IMR-90 (cell line): ENCODE data around the gene STAC. TPM values are rescaled to one million over a fixed set of nuclear protein-coding genes. Genes with fewer than 3 reads are reported as not detected.

Experiments
- ATAC-seq: fragments of 200-7000 bp; cut with Tn5 transposase; 2 replicates; pipeline ENCODE4 v1.9.1; 2020; ENCODE audit warnings: low read depth, mild to moderate bottlenecking, moderate library complexity
- BruUV-seq: library from RNA; stranded (reverse); fragments of 400-500 nt; replicated peaks from 2 replicates; lab custom pipeline; 2021; lab: Mats Ljungman, UMichigan
- CTCF ChIA-PET: fragments of 300-600 bp; formaldehyde crosslinking; extraction: SDS; loops from one replicate; lab custom pipeline; 2021; ENCODE audit warnings: antibody characterized with exemption; lab: Yijun Ruan, JAX
- POLR2A ChIA-PET: fragments of 300-600 bp; sonication (Branson Sonifier 250); formaldehyde crosslinking; loops from one replicate; lab custom pipeline; 2022; ENCODE audit warnings: antibody characterized with exemption; ENCODE audit not compliant: unreplicated experiment; lab: Charles Lee
- DNase-seq: peaks from one replicate; pipeline ENCODE4 v3.0.0; 2013
- H2AFZ ChIP-seq: replicated peaks from 2 replicates; pipeline ENCODE3; 2013; ENCODE audit warnings: low read length, mild to moderate bottlenecking; ENCODE audit not compliant: poor library complexity
- H2AK5ac ChIP-seq: 2 replicates; pipeline ENCODE4 v1.6.1; 2013; ENCODE audit warnings: low read depth, low read length, inconsistent platforms
- H2AK9ac ChIP-seq: replicated peaks from 2 replicates; pipeline ENCODE3; 2013; ENCODE audit warnings: mild to moderate bottlenecking, low read depth, low read length, moderate library complexity; ENCODE audit not compliant: poor library complexity
- H2BK120ac ChIP-seq: 2 replicates; pipeline ENCODE4 v1.6.1; 2013; ENCODE audit warnings: low read depth, low read length, inconsistent platforms
- H2BK15ac ChIP-seq: 3 replicates; pipeline ENCODE4 v1.6.1; 2013; ENCODE audit warnings: low read depth, low read length, inconsistent platforms
- H2BK20ac ChIP-seq: 2 replicates; pipeline ENCODE4 v1.6.1; 2013; ENCODE audit warnings: low read depth, mild to moderate bottlenecking, inconsistent platforms, low read length, moderate library complexity
- H2BK5ac ChIP-seq: 2 replicates; pipeline ENCODE4 v1.6.1; 2013; ENCODE audit warnings: mild to moderate bottlenecking, low read depth, low read length, inconsistent platforms; ENCODE audit not compliant: poor library complexity, severe bottlenecking
- H3K14ac ChIP-seq: replicated peaks from 2 replicates; pipeline ENCODE4 v1.6.1; 2013; ENCODE audit warnings: low read depth, low read length, inconsistent platforms
- H3K18ac ChIP-seq: 2 replicates; pipeline ENCODE4 v1.6.1; 2013; ENCODE audit warnings: low read depth, low read length, control low read depth
- H3K23ac ChIP-seq: 2 replicates; pipeline ENCODE4 v1.6.1; 2013; ENCODE audit warnings: low read depth, low read length, inconsistent platforms
- H3K27ac ChIP-seq: 2 replicates; pipeline ENCODE4 v1.5.1; 2013; ENCODE audit warnings: mild to moderate bottlenecking, control low read depth, low read length; ENCODE audit not compliant: insufficient read depth
- H3K27me3 ChIP-seq: 2 replicates; pipeline ENCODE4 v1.6.1; 2013; ENCODE audit warnings: low read length; ENCODE audit not compliant: control insufficient read depth, insufficient read depth
- H3K36me3 ChIP-seq: 2 replicates; pipeline ENCODE4 v1.6.1; 2013; ENCODE audit warnings: low read length, mixed read lengths; ENCODE audit not compliant: control insufficient read depth, insufficient read depth
- H3K4ac ChIP-seq: 2 replicates; pipeline ENCODE4 v1.6.1; 2013; ENCODE audit warnings: low read depth, low read length, inconsistent platforms
- H3K4me1 ChIP-seq: 2 replicates; pipeline ENCODE4 v1.6.1; 2013; ENCODE audit warnings: low read length, mixed read lengths; ENCODE audit not compliant: control insufficient read depth, insufficient read depth
- H3K4me2 ChIP-seq: 2 replicates; pipeline ENCODE4 v1.6.1; 2013; ENCODE audit warnings: low read depth, mild to moderate bottlenecking, control low read depth, low read length, moderate library complexity
- H3K4me3 ChIP-seq: 2 replicates; pipeline ENCODE4 v1.5.1; 2013; ENCODE audit warnings: low read depth, mild to moderate bottlenecking, control low read depth, low read length, moderate library complexity; ENCODE audit not compliant: insufficient read depth
- H3K56ac ChIP-seq: 2 replicates; pipeline ENCODE4 v1.6.1; 2013; ENCODE audit warnings: low read length, inconsistent platforms; ENCODE audit not compliant: insufficient read depth; ENCODE audit errors: extremely low read depth
- H3K79me1 ChIP-seq, 2 experiments: 2 replicates each; pipeline ENCODE4 v1.6.1; 2013; ENCODE audit warnings: low read length in 2 of 2, inconsistent platforms in 1 of 2, low read depth in 1 of 2
- H3K9ac ChIP-seq: 2 replicates; pipeline ENCODE4 v1.6.1; 2013; ENCODE audit warnings: low read depth, low read length, control low read depth
- H3K9me1 ChIP-seq: 2 replicates; pipeline ENCODE4 v1.6.1; 2013; ENCODE audit warnings: low read length, inconsistent platforms; ENCODE audit not compliant: insufficient read depth
- H3K9me3 ChIP-seq: 2 replicates; pipeline ENCODE4 v1.6.1; 2013; ENCODE audit warnings: low read length; ENCODE audit not compliant: control insufficient read depth, insufficient read depth
- H4K20me1 ChIP-seq: 2 replicates; pipeline ENCODE4 v1.6.1; 2013; ENCODE audit warnings: low read length, inconsistent platforms; ENCODE audit not compliant: insufficient read depth
- H4K5ac ChIP-seq: 2 replicates; pipeline ENCODE4 v1.6.1; 2013; ENCODE audit warnings: mild to moderate bottlenecking, low read depth, low read length, control low read depth
- H4K8ac ChIP-seq, 2 experiments: 2 replicates each; pipeline ENCODE4 v1.6.1; 2013; ENCODE audit warnings: low read depth in 2 of 2, low read length in 2 of 2, control low read depth in 1 of 2, inconsistent platforms in 1 of 2
- H4K91ac ChIP-seq: 2 replicates; pipeline ENCODE4 v1.6.1; 2013; ENCODE audit warnings: low read depth, low read length, inconsistent platforms; ENCODE audit not compliant: insufficient read depth
- RAD21 ChIP-seq: IDR thresholded peaks from 2 replicates; pipeline ENCODE4 v1.6.1; 2012; ENCODE audit warnings: low read length, improper control_type of control experiment
- dilution Hi-C: fragments of 300-500 bp; cut with HindIII; formaldehyde crosslinking; loops from one replicate; pipeline ENCODE4 v1.14.3; 2018; ENCODE audit warnings: low sequenced_read_pairs; ENCODE audit not compliant: unreplicated experiment
- in situ Hi-C: fragments of 300-500 bp; cut with MboI; formaldehyde crosslinking; loops from 3 replicates; pipeline ENCODE4 v1.14.3; 2019; ENCODE audit warnings: low sequenced_read_pairs, inconsistent platforms, mixed read lengths
- intact Hi-C: fragments of 100-400 bp; cut with micrococcal nuclease; formaldehyde crosslinking; loops from 2 replicates; pipeline ENCODE4 v1.10.0; 2022
- polyA plus RNA-seq, 3 experiments: library from polyadenylated mRNA; depleted of rRNA; stranded (reverse); fragments of >200 nt; gene quantifications; 2 replicates each; pipeline ENCODE4 v1.2.3, GENCODE V29; 2012; ENCODE audit warnings: low replicate concordance in 1 of 3
- total RNA-seq: library from RNA; depleted of rRNA; stranded (reverse); fragments of >200 nt; gene quantifications from 2 replicates; pipeline ENCODE4 v1.2.3, GENCODE V29; 2012

Gene STAC
- total and polyA plus RNA-seq, 2 of the 4 experiments (the other 2 are of a cell fraction): 0.19 to 0.36 TPM

DNA sequence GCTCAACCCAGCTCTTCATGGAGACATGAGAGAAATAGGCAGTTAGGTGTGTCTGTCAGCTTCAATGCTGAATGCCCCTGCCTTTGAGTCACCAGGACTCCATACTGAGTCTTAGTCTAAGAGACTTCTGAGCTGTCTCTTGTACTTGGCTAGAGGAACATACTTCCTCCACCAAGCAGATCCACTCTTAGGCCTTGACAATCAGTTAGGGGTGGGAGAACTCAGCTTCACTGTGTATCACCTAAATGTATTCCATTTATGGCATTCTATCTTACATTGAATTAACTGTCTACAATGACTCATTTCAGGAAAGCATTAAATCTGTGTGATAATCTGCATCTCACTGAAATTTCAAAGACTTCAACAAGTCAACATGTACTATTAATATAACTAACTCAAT lies 66.0 kb downstream of the STAC start:
- H2BK5ac ChIP-seq: no peak overlapping the region
- no peak overlapping the region for H3K56ac ChIP-seq
- ATAC-seq (no peak), DNase-seq (no peak)
- no peak overlapping the region for H4K8ac ChIP-seq
- H3K79me1 ChIP-seq: no peaks in the 10 kb centered on the region
- no peaks in the 10 kb centered on the region for H3K36me3 ChIP-seq
- H2AK5ac ChIP-seq: no peak overlapping the region
- intact Hi-C loops: no loop called here
- H2BK120ac ChIP-seq: no peak overlapping the region
- TF ChIP-seq RAD21: no peak
- H3K4me1 ChIP-seq: no peaks in the 10 kb centered on the region
- H3K4ac ChIP-seq: no peak overlapping the region
- no peak overlapping the region for H2BK20ac ChIP-seq
- H2AK9ac ChIP-seq: no peak overlapping the region
- H2AFZ ChIP-seq: no peak overlapping the region
- CTCF ChIA-PET: no interaction called here
- H3K4me3 ChIP-seq: no peak overlapping the region
- in situ Hi-C loops: no loop called here
- no peak overlapping the region for H4K5ac ChIP-seq
- no peak overlapping the region for H2BK15ac ChIP-seq
- no peak overlapping the region for H3K27ac ChIP-seq
- no peaks in the 10 kb centered on the region; the same call in 1 of the 2 replicates for H3K9me3 ChIP-seq
- no peaks in the 10 kb centered on the region for H3K27me3 ChIP-seq
- no peak overlapping the region for H3K14ac ChIP-seq
- no peak overlapping the region for H3K9ac ChIP-seq
- BruUV-seq: no TSS peak
- H3K23ac ChIP-seq: no peak overlapping the region
- H3K18ac ChIP-seq: no peak overlapping the region
- H4K20me1 ChIP-seq: no peaks in the 10 kb centered on the region
- H4K91ac ChIP-seq: no peak overlapping the region
- no peaks in the 10 kb centered on the region for H3K9me1 ChIP-seq
- H3K4me2 ChIP-seq: no peak overlapping the region
- dilution Hi-C loops: no loop called here
- POLR2A ChIA-PET: no interaction called here
